ENCODE results near the gene PPIL1. TPM values are rescaled to one million over a fixed set of nuclear protein-coding genes. Genes with fewer than 3 reads are reported as not detected.

Gene PPIL1
- total and polyA plus RNA-seq, 2 of the 4 experiments (the other 2 are of a cell fraction) = 28.4 to 58.4 TPM

DNA sequence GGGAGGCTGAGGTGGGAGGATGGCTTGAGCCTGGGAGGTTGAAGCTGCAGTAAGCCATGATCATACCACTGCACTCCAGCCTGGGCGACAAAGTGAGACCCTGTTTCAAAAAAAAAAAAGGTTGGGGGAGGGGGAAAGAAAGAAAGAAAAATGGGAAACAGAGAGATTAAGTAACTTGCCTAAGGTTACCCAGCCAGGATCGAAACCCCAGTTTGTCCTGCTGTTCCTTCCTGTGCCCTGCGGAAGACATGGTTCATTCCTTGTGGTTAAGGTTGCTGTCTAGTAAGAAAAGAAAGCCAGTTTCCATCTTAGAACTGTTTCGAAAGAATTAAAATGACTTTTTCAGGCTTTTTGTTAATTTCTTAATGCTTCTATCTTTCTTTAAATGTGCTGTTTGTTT, 41.0 kb upstream of the PPIL1 start:
- no peak overlapping the region for H4K5ac ChIP-seq (ENCODE audit: low read depth, low read length)
- H3K4me2 ChIP-seq (ENCODE audit: low read depth, low read length) = no peak overlapping the region
- dilution Hi-C loops (cut with HindIII; ENCODE audit: low sequenced_read_pairs, unreplicated experiment) = no loop called here
- no peak overlapping the region for H2BK120ac ChIP-seq (ENCODE audit: low read depth, low read length)
- no CpG with 5 or more reads among the region's 4 CpGs for WGBS, 2 experiments (ENCODE audit: extremely low coverage in 2 of 2, insufficient read length in 1 of 2)
- TF ChIP-seq POLR2A (IDR thresholded peaks at IDR 0.05; ENCODE audit: low read depth, low read length) (no peak), NFE2L2 (IDR thresholded peaks at IDR 0.05; ENCODE audit: low read depth, low read length) (no peak), RAD21 (IDR thresholded peaks at IDR 0.05; ENCODE audit: low read length) (no peak)
- TF ChIP-seq, protein P1, sequence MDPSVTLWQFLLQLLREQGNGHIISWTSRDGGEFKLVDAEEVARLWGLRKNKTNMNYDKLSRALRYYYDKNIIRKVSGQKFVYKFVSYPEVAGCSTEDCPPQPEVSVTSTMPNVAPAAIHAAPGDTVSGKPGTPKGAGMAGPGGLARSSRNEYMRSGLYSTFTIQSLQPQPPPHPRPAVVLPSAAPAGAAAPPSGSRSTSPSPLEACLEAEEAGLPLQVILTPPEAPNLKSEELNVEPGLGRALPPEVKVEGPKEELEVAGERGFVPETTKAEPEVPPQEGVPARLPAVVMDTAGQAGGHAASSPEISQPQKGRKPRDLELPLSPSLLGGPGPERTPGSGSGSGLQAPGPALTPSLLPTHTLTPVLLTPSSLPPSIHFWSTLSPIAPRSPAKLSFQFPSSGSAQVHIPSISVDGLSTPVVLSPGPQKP (IDR thresholded peaks at IDR 0.05; ENCODE audit: borderline replicate concordance, low read depth, low read length) = no peak
- TF ChIP-seq, protein P2, sequence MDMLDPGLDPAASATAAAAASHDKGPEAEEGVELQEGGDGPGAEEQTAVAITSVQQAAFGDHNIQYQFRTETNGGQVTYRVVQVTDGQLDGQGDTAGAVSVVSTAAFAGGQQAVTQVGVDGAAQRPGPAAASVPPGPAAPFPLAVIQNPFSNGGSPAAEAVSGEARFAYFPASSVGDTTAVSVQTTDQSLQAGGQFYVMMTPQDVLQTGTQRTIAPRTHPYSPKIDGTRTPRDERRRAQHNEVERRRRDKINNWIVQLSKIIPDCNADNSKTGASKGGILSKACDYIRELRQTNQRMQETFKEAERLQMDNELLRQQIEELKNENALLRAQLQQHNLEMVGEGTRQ (IDR thresholded peaks at IDR 0.05; ENCODE audit: low read depth, low read length) = no peak
- no peak overlapping the region for H4K91ac ChIP-seq (ENCODE audit: insufficient read depth, low read depth, low read length)
- H4K8ac ChIP-seq (ENCODE audit: low read depth in 2 of 2, low read length in 2 of 2) = no peak overlapping the region
- no peak overlapping the region for H3K4me3 ChIP-seq (ENCODE audit: insufficient read depth, low read depth, low read length)
- no peak overlapping the region for H2BK5ac ChIP-seq (ENCODE audit: low read depth, low read length, poor library complexity, severe bottlenecking)
- no TSS peak for BruUV-seq (replicated peaks)
- intact Hi-C loops (cut with micrococcal nuclease) = no loop called here
- no peak overlapping the region for H3K56ac ChIP-seq (ENCODE audit: extremely low read depth, insufficient read depth, low read length)
- no peak overlapping the region for H3K23ac ChIP-seq (ENCODE audit: low read depth, low read length)
- no peak overlapping the region for H2AK9ac ChIP-seq (replicated peaks; ENCODE audit: low read depth, low read length, poor library complexity)
- in situ Hi-C loops (cut with MboI; ENCODE audit: low sequenced_read_pairs) = no loop called here
- H4K20me1 ChIP-seq (ENCODE audit: insufficient read depth, low read length) = peaks cover 21% of the 10 kb centered on the region
- no peaks in the 10 kb centered on the region for H3K27me3 ChIP-seq (ENCODE audit: control insufficient read depth, insufficient read depth, low read length)
- H3K9me1 ChIP-seq (ENCODE audit: insufficient read depth, low read length) = peaks cover 23% of the 10 kb centered on the region
- H3K4ac ChIP-seq (ENCODE audit: low read depth, low read length) = peak overlapping the region; percentile 58; the same call in 1 of the 2 replicates
- ATAC-seq (ENCODE audit: low read depth) (no peak), DNase-seq (no peak)
- peaks cover 27% of the 10 kb centered on the region for H3K36me3 ChIP-seq (ENCODE audit: control insufficient read depth, insufficient read depth, low read length)
- no peak overlapping the region for H2BK15ac ChIP-seq (ENCODE audit: low read depth, low read length)
- H3K9ac ChIP-seq (ENCODE audit: low read depth, low read length) = no peak overlapping the region
- peaks cover 0 to 25% of the 10 kb centered on the region in 2 experiments; a peak in 2 of 4 replicates for H3K79me1 ChIP-seq (ENCODE audit: low read depth in 1 of 2, low read length in 2 of 2)
- H3K14ac ChIP-seq (replicated peaks; ENCODE audit: low read depth, low read length) = no peak overlapping the region
- peaks cover 35% of the 10 kb centered on the region for H3K4me1 ChIP-seq (ENCODE audit: control insufficient read depth, insufficient read depth, low read length)
- ChIA-PET CTCF (no interaction called here), POLR2A (ENCODE audit: unreplicated experiment) (no interaction called here)
- H3K9me3 ChIP-seq (ENCODE audit: control insufficient read depth, insufficient read depth, low read length) = no peaks in the 10 kb centered on the region
- H2AK5ac ChIP-seq (ENCODE audit: low read depth, low read length) = 0 out of 2 replicates have a peak overlapping the region, but pooled peaks have one; percentile 27
- no peak overlapping the region for H2AFZ ChIP-seq (replicated peaks; ENCODE audit: low read length, poor library complexity)
- no peak overlapping the region for H3K27ac ChIP-seq (ENCODE audit: insufficient read depth, low read length)
- no peak overlapping the region for H3K18ac ChIP-seq (ENCODE audit: low read depth, low read length)
- H2BK20ac ChIP-seq (ENCODE audit: low read depth, low read length) = no peak overlapping the region; the same call in 1 of the 2 replicates

Measured in IMR-90 (cell line).